ENCODE results near the gene LAG3.

The LAG3 gene

GRCh38 chr12:6767353-6768319 is 4.7 kb upstream of the LAG3 start:
- no peak for TF ChIP-seq CTCF (IDR thresholded peaks at IDR 0.05; ENCODE audit: insufficient read depth, low read depth, low read length, missing control alignments)
- no peak for DNase-seq (ENCODE audit: low read depth)
- H3K4me3 ChIP-seq (ENCODE audit: low read depth, low read length), result peak overlapping the region; percentile 69

- no peak for TF ChIP-seq CTCF (IDR thresholded peaks at IDR 0.05; ENCODE audit: insufficient read depth, low read depth, low read length, missing control alignments)
- DNase-seq (ENCODE audit: low read depth), result no peak
- no peak overlapping the region for H3K4me3 ChIP-seq (ENCODE audit: low read depth, low read length)
Measured at GRCh38 chr12:6768437-6768914, 3.8 kb upstream of the LAG3 start.

- no peak for DNase-seq (ENCODE audit: low read depth)
- no peak for TF ChIP-seq CTCF (IDR thresholded peaks at IDR 0.05; ENCODE audit: insufficient read depth, low read depth, low read length, missing control alignments)
- H3K4me3 ChIP-seq (ENCODE audit: low read depth, low read length), result no peak overlapping the region
Measured at GRCh38 chr12:6768990-6769389, 3.3 kb upstream of the LAG3 start.

- DNase-seq (ENCODE audit: low read depth), result no peak
- H3K4me3 ChIP-seq (ENCODE audit: low read depth, low read length), result no peak overlapping the region
- no peak for TF ChIP-seq CTCF (IDR thresholded peaks at IDR 0.05; ENCODE audit: insufficient read depth, low read depth, low read length, missing control alignments)
Measured at GRCh38 chr12:6769666-6770065, 2.7 kb upstream of the LAG3 start.

- no peak for DNase-seq (ENCODE audit: low read depth)
- no peak overlapping the region for H3K4me3 ChIP-seq (ENCODE audit: low read depth, low read length)
- TF ChIP-seq CTCF (IDR thresholded peaks at IDR 0.05; ENCODE audit: insufficient read depth, low read depth, low read length, missing control alignments), result no peak
Measured at GRCh38 chr12:6770094-6770493, 2.2 kb upstream of the LAG3 start.

GRCh38 chr12:6770600-6770999 is 1.7 kb upstream of the LAG3 start:
- DNase-seq (ENCODE audit: low read depth), result no peak
- no peak overlapping the region for H3K4me3 ChIP-seq (ENCODE audit: low read depth, low read length)
- TF ChIP-seq CTCF (IDR thresholded peaks at IDR 0.05; ENCODE audit: insufficient read depth, low read depth, low read length, missing control alignments), result no peak

Measured in GM12865 (cell line).